RWPE1 (cell line): ENCODE data around the gene LDLRAP1.

ENCODE experiments used
- CTCF ChIA-PET: fragments of 350-600 bp; sonication (Branson Sonifier 250); formaldehyde crosslinking; extraction: SDS; loops from one replicate; lab custom pipeline; 2021; lab: Yijun Ruan, JAX
- POLR2A ChIA-PET: fragments of 400-600 bp; formaldehyde crosslinking; extraction: SDS; loops from one replicate; lab custom pipeline; 2020; ENCODE audit warnings: antibody characterized with exemption; ENCODE audit not compliant: low non-redundant PET; lab: Yijun Ruan, JAX
- DNase-seq: peaks from one replicate; pipeline ENCODE4 v3.0.0; 2012; ENCODE audit warnings: low spot score
- H3K27ac ChIP-seq: fragments of 450-650 bp; 2 replicates; pipeline ENCODE4 v1.5.1; 2017
- TF ChIP-seq, protein P1 (sequence below): fragments of 450-650 bp; conservative IDR thresholded peaks from 2 replicates; pipeline ENCODE4 v1.5.1; 2017; ENCODE audit warnings: low read depth, mild to moderate bottlenecking

The LDLRAP1 gene

DNA sequence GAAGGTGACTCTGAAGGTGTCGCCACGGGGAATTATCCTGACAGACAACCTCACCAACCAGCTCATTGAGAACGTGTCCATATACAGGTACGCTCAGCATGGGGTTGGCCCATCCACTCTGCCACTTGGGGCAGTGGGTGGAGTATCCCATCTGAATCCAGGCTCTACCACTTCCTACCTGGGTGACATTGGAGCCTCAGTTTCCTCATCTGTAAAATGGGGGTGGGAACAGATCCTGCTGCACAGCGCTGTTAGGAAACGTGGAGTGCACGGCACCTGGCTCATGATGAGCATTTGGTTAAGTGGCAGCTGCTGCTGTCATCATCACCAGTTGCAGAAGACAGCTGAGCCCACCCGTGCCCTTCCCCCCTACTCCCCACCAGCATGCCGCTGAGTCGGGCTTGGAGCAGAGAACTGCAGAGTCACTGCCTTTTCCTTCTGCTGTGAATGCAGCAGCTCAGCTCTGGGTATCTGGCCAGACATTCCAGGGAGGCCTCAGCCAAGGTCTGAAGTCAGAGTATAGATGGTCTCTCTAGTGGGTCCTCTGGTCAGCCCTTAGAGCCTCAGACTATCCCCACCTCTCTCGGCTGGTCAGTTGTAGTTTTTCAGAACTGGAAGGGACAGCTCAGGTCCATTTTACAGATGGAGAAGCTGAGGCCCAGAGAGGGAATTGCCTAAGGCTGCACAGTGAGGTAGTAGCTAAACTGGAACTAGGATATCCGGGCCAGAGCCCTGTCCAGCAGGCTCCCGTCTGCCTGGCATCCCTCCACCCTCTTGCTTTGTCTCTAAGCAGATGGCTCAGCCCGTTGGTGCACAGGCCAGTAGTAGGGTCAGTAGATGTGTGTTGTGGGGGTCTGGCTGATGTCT is 11.7 kb downstream of the LDLRAP1 start:
- ChIA-PET CTCF (interaction anchor here (0.7 to 1.0 kb wide), 3 partner anchors 12 to 28 kb away, joined by 3 to 6 read pairs (median 4); partner anchors contain the start of gene LDLRAP1), POLR2A (no interaction called here)

DNA sequence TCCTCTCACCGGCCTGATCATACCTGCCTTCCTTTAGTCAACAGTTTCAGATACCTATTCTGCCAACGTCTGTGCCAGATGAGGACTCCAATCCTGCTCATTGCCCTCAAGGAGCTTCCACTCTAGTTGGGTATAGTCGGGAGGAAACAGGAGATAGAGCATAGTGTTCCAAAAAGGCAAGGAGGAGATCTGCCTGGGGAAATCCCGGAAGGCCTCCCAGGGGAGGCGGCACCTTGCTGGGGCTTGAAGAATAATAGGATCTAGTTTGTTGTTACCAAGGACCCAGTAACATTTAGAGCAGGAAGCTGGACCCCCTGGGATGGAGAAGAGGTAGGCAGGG is 12.3 kb downstream of the LDLRAP1 start:
- ChIA-PET CTCF (interaction anchor here (0.7 kb wide), 1 partner anchor 28 kb away, joined by 3 read pairs; no protein-coding TSS in a partner anchor), POLR2A (no interaction called here)
- no peak for DNase-seq
- H3K27ac ChIP-seq = peak overlapping the region; percentile 79
- TF ChIP-seq, protein P1, sequence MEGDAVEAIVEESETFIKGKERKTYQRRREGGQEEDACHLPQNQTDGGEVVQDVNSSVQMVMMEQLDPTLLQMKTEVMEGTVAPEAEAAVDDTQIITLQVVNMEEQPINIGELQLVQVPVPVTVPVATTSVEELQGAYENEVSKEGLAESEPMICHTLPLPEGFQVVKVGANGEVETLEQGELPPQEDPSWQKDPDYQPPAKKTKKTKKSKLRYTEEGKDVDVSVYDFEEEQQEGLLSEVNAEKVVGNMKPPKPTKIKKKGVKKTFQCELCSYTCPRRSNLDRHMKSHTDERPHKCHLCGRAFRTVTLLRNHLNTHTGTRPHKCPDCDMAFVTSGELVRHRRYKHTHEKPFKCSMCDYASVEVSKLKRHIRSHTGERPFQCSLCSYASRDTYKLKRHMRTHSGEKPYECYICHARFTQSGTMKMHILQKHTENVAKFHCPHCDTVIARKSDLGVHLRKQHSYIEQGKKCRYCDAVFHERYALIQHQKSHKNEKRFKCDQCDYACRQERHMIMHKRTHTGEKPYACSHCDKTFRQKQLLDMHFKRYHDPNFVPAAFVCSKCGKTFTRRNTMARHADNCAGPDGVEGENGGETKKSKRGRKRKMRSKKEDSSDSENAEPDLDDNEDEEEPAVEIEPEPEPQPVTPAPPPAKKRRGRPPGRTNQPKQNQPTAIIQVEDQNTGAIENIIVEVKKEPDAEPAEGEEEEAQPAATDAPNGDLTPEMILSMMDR = no peak

More for the DNA sequence above, 11.7 kb downstream of the LDLRAP1 start:
- peak overlapping the region; percentile 79 for H3K27ac ChIP-seq
- TF ChIP-seq, protein P1 = no peak
- no peak for DNase-seq

DNA sequence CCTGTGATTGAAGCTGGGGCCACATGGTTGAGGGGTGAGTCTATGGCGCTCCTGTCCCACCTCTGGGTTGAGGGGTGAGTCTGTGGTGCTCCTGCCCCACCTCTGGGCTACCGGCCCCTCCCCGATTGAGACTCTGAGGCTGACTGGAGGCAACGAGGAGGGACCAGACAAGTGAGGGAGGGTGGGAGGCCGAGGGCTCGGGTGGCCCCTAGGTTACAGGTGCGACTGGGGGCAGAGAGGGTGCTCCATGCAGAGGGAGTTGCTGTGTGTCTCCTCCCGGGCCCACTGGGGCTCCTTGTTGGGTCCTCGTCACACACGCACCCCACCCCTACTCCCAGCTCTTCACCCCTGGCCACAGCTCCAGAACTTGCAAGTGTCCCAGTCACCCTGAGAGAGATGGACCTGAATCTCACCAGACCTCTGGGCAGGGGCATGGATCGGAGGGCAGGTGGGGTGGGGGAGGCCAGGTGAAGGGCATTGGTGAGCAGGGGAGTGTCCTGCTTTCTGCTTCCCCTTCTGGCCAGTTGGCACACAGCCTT is 12.8 kb downstream of the LDLRAP1 start:
- POLR2A ChIA-PET = no interaction called here
- CTCF ChIA-PET = no interaction called here
- DNase-seq = no peak
- H3K27ac ChIP-seq = peak overlapping the region; percentile 79
- TF ChIP-seq, protein P1 = no peak

DNA sequence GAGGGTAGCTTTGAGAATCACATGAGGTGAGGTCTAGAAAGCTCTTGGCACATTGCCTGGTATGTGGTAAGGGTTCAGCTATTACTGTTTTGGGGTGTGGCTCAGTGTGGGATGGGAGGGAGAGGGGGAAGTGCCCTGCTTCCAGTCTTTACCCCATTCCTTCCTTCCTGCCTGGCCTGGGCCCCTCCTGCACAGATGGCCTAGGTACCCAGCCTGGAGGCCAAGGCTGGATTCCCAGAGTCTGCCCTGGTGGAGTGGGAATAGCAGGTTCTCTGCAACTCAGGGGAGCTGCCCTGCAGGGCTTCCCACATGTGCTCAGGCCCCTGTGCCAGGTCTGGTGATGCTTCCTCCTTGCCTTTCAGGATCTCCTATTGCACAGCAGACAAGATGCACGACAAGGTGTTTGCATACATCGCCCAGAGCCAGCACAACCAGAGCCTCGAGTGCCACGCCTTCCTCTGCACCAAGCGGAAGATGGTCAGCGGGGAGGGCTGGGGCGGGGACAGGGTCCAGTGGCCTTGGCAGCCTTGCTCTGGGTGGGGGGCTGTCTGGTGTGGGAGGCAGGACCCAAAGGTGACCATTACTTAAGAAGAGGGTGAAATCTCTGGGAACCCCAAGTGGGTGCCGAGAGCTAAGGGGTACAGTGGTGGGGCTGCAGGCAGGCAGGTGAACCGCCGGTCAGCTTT is 13.5 kb downstream of the LDLRAP1 start:
- peak overlapping the region; percentile 79 for H3K27ac ChIP-seq
- DNase-seq = peak; percentile 72
- ChIA-PET POLR2A (interaction anchor here (0.5 kb wide), 1 partner anchor 12 kb away, joined by 3 read pairs; no protein-coding TSS in a partner anchor), CTCF (interaction anchor here (0.6 to 1.8 kb wide), 2 partner anchors 11 to 17 kb away, joined by 5 read pairs; no protein-coding TSS in a partner anchor)
- TF ChIP-seq, protein P1 = no peak

DNA sequence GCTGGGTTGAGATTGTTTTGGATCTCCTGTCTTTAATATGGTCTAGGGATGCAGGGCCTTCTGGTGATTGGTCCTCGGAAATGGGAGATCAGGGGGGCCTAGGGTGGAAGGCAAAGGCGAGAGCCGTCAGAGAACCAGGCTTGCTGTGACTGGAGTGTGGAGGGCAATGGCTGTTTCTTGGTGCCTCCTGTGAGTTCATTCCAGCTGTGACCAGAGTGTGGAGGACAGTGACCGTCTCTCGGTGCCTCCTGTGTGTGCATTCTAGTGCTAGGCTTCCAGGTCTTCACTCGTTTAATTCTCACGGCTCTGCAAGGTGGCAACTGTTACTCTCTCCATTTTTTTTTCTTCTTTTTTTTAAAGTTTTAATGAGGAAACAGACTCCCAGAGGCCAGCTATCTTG is 14.1 kb downstream of the LDLRAP1 start:
- TF ChIP-seq, protein P1 = no peak
- DNase-seq = no peak
- ChIA-PET CTCF (interaction anchor here (0.6 to 1.8 kb wide), 2 partner anchors 10 to 16 kb away, joined by 5 read pairs; no protein-coding TSS in a partner anchor), POLR2A (interaction anchor here (0.5 kb wide), 1 partner anchor 13 kb away, joined by 3 read pairs; no protein-coding TSS in a partner anchor)
- peak overlapping the region; percentile 79 for H3K27ac ChIP-seq

DNA sequence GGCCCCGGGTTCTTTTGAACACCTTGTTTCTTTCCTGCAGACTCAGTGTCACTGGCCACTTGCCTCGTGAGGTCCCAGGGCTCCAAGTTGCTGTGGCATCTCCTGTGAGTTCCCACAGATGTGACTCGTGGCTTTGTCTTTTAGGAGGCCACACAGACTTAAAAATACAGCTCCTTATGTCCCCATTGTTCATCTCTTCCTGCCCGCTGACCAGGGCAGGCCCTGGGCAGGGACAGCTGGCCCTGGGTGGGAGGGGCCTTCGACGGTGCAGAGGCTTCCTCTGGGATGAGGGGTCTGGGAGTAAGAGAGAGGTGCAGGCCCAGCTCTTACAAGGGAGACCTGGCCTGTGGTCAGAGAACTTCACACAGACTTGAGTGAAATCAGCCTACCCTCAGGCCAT is 15.6 kb downstream of the LDLRAP1 start:
- 0 out of 2 replicates have a peak overlapping the region, but pooled peaks have one; percentile 6 for H3K27ac ChIP-seq
- DNase-seq = no peak
- TF ChIP-seq, protein P1 = no peak
- CTCF ChIA-PET = no interaction called here
- POLR2A ChIA-PET = interaction anchor here (0.6 kb wide), 1 partner anchor 14 kb away, joined by 3 read pairs; no protein-coding TSS in a partner anchor
